Stimulated activated CD8-positive, alpha-beta memory T cell treated with anti-CD3 and anti-CD28 coated beads, Interleukin-12 subunit alpha, Interleukin-12 subunit beta, amount 100 ng/mL, for 4 hours (primary cell): ENCODE data around the gene ATP5F1E.

Experiments
- DNase-seq: peaks from one replicate; pipeline ENCODE4 v3.0.0-alpha.2; 2020; ENCODE audit warnings: low read depth

Gene ATP5F1E

DNA sequence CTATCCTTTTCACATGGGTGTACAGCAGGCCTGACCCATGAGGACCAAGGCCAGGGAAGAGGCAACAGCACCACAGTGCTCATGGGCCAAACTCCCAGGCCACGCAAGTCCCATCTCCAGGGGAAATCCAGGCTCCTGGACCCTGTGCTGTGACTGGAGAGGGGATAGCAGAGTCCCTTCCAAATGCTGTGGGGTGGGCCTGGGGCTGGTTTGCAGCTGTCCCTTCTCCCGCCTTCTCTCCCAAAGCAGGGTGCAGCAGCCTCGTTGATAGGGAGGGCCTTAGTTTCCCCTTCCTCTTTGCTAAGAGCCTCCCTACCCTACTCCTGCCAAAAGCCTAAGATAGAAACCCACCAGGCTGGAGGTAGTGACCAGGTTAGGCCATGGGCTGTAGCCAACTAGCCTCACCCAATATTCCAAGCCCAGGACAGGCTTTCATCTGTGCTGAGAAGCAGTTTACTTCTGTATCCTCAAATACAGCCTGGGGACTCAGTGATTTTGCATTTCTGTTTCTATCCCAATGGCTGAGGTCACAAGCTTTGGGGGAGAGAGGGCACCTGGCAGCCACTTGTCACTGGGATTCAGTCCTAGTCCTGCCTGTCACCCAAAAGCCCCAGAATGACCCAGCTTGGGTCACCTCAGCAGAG lies 26.5 kb downstream of the ATP5F1E start:
- no peak for DNase-seq

DNA sequence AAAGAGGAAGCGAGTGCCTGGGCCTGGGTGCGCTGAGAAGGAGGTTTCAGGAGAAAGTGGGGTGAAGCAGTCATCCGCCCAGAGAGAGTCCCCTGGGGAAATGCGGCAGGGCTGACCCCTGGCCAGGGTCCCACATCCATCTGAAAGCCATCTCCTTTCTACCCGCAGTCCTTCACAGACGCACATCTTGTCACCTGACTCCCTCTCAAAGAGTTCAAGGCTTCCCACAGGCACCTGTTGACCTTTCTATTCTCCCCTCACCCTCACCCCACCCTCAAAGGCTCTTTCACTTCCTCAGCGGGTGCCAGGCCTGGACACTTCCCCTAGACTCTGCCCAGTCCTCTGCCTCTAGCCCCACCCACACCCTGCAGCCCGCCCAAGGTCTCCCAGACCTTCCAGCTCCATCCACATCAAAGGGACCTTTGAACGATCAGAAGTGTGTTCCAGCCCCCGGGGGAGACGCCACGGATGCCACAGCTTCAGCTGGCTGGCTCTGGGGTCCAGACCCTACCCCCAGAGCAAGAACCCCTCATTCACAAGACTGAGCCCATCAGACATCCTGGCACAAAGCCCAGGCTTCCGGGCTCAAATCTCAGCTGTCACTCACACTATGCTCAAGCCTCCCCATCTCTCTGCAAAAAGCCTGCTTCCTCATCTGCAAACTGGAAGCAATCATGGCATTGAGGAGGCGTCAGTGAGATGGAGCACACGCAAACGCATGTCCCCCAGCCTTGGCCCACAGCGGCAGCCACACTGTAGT lies 27.2 kb downstream of the ATP5F1E start:
- DNase-seq, result no peak

DNA sequence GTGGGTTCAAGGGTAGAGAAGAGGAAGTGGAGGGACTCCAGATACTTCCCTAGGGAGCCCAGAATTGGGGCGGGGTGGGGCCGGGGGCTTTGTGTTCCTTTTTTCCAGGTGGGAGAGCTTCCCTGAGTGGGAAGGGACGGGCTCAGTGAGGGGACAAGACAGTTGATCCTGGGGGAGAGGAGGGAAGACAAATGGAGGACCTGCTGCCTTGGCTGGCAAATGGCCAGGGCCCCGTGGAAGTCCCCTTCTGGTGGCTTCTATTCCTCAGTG lies 27.7 kb downstream of the ATP5F1E start:
- no peak for DNase-seq

DNA sequence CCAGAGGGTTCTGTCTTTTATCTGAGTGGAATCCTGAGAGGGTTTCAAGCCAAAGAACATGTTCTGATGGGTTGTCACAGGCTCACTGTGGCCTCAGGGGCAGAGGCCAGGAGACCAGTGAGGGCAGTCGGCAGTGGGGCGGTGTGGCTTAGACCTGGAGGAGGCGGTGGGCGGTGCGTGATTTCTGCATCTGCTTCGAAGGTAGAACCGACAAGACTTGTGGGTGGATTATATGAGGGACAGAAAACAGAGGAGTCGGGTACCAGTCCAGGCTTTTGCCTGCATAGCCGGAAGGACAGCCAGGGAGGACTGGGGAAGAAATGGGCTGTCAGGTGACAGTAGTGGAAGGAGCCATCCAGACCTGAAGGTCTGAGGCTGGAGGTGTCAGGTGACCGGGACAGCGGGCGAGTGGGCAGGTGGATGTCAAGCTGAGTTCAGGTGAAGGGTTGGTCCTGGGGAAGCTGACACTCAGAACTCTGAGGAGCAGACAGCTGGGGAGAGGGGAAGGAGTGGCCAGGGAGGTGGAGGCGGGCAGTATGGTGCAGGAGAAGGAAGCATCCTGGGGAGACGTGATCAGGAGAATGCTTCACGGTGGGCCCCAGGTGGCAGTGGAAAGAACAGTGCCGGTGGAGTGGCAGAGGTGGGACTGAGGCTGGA lies 28.2 kb downstream of the ATP5F1E start:
- DNase-seq, result no peak

DNA sequence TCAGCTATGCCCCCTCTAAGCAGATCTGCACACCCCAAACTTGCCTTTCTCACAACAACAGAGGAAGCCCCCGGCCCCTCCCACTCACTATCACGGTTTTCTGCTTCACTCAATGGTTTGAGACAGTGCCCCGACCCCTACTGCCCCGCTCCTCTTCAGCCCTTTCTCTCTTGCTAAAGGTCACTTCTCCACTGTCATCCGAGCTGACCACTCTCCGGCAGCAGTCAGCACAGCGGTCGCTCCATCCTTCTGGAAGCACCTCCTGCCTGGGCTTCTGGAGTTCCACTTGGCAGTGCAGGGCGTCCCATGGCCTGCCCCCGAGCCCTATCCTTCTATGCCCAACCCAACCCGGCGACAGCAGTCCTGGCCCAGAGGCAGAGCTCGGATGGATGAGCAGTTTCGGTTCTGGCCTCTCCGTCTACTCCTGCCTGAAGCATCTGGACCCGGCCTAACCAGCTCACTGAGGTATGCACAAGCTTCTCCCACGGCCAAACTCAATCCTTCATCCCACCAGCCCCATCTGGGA lies 29.2 kb downstream of the ATP5F1E start:
- DNase-seq, result no peak

DNA sequence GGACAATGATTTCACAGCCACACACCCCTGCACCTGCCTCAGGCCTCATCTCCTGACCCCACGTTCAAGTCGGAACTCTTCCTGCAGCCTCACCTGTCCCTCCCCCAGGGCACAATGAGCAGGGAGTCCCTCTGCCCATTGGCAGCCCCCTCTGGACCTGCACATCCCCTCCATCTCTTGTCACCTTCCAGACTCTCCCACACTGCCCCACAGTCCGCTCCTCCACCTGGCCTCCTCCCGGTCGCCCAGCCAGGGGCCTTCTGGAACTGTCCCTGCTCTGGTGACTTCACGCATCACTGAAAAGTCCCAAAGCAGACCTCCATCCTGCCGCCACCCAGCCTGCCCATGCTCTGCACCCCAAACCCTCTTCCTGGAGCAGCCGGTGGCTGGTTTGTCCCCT lies 29.7 kb downstream of the ATP5F1E start:
- no peak for DNase-seq

DNA sequence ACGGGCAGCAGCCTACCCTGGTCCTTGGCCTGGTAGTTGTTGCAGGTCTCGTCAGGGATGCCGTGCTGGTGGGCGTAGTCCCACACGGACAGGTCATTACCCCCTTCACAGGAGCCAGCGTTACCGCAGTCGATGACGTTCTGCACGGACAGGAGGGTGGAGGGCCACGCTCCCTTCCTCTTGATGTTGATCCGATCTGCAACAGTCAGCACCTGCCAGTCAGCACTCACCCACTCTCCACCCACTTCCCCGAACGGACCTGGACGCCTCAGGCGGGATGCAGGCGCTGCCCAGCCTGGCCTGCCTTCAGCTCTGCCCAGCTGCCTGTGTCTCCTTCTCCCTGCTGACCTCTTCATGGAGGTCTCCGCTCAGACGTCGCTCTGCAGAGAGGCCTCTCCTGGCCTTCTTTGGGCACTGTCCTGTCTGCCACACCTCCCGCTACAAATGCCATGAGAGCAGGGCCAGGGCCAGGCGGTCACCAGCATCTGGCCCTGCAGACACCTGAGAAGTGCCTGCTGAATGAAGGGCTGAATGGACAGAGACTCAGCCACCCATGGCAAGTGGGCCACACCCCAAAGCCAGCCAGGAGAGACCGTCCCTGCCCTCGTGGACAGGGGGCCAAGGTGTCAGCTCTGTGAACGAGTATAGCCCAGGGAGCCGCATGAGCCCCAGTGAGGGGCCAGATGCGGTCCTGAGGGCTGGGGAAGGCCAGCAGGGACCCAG lies 30.5 kb downstream of the ATP5F1E start:
- DNase-seq, result no peak

DNA sequence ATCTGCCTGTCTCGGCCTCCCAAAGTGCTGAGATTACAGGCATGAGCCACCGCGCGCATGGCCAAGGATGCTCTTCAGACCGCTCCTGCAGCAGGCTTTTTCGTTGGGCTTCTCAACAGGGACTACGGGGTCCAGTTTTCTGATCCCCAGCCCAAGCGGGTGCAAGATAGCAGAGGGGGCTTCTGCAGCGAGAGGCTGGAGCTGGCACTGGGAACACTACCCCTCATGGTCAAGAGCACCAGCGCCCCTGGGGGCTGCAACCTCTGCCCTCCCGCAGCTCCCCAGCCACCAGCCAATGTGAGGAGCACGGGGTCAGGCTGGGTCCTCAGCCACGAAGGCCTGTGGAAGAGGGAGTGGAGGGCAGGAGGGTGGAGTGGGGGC lies 31.1 kb downstream of the ATP5F1E start:
- DNase-seq, result no peak

DNA sequence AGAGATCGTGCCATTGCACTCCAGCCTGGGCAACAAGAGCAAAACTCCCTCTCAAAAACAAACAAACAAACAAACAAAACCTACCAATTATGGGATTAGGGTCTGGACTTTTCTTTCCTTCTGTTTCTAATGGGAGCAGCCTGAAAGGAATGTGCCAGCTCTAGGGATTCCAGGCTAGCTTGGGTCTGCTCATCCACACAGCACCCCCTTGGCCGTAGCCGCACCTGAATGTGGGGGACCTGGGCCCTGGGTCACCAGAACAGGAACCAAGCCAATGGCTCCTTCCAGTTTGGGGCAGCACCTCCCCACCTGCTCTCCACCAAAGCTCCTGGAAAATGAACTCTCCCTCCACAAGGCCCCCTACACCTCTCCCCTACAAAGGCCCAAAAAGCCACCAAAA lies 31.8 kb downstream of the ATP5F1E start:
- no peak for DNase-seq

DNA sequence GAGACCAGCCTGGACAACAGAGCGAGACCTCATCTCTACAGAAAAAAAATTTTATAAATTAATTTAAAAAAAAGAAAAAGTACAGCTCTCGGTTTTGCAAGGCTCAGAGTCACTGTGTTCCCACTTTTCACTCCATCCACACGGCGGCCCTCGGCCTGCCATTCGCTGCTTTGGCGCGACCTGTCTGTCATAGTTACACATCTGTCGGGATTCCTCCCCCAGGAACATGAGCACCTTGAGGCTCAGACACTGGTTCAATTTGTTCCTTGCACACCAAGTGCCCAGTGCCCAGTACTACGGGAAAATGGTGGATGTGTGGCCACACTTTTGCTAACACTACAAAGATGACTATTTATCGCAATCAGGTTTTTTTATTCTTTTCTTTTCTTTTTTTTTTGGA lies 33.5 kb downstream of the ATP5F1E start:
- DNase-seq, result no peak

DNA sequence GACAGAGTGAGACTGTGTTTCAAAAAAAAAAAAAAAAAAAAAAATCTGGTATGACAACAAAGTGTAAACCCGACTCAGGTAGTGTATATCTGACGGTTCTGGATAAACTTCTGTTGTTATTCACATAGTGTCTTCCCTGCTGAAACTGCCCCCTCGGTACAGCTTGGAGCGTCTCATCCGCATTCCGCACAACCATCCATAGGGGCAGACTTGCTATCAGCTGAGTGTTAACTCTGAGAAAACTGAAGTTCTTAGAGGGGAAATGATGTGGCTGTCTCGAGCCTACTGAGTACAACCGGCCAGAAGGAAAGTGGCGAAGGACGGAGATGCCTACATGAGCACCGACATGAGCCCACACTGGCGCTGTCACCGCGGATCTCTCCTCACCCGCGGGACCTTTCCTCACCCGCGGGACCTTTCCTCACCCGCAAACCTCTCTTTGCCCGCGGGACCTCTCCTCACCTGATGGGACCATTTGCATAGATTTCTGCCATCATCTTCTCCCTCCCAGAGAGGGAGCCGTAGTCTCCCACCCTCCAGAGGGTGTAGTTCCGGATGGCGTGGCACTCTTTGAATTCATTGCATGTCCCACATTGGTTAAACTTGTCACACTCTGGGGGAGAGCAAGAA lies 34.9 kb downstream of the ATP5F1E start:
- no peak for DNase-seq

DNA sequence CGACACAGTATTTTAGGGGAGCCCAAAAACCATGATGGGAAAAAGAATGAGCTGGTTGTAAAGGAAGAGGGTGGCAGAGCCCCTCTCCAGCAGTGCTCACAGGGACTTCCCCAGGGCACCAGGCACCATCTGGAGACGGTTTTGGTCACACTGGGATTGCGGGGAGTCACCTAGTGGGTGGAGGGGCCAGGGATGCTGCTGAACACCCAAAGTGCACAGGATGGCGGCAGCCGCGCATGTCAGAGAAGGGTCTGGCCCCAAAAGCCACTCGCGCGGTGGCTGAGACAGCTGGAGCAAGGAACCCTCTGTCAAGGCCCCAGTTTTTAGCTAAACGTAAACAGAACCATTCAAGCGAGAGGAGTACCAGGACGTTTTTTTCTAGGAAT lies 35.9 kb downstream of the ATP5F1E start:
- no peak for DNase-seq

DNA sequence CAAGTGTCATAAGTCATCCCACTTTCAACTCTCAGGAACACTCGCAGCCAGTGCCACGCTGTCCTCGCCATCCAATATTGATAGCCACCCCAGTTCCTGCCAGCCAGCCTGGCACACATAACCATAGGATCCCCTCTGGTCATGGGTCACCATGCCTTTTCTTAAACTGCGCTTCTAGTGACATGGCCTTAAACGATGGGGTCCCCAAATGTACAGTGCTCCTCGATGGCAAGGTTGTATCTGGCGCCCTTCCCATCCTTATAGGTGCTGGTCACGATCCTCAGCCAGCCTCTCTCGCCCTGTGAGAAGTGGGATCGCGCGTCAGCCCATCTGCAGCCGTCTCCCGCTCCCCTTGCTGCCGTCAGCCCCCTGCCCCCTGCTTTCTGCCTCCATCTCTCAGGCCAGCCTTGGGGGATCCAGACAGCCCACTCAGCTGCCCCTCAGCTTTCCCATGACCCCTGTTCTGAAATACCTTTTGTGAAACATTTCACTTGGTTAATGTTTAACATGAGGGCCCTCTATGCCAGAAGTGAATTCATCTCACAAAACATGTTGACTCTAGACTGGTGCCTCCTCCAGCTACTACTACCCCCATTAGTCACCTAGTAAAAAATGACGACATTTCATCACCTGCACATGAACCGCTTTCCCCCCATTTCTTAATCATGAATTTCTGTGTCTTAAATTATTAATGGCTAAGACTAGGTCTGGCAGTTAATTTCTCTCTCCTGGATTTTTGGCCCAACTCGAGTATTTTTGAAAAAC lies 36.5 kb downstream of the ATP5F1E start:
- no peak for DNase-seq

DNA sequence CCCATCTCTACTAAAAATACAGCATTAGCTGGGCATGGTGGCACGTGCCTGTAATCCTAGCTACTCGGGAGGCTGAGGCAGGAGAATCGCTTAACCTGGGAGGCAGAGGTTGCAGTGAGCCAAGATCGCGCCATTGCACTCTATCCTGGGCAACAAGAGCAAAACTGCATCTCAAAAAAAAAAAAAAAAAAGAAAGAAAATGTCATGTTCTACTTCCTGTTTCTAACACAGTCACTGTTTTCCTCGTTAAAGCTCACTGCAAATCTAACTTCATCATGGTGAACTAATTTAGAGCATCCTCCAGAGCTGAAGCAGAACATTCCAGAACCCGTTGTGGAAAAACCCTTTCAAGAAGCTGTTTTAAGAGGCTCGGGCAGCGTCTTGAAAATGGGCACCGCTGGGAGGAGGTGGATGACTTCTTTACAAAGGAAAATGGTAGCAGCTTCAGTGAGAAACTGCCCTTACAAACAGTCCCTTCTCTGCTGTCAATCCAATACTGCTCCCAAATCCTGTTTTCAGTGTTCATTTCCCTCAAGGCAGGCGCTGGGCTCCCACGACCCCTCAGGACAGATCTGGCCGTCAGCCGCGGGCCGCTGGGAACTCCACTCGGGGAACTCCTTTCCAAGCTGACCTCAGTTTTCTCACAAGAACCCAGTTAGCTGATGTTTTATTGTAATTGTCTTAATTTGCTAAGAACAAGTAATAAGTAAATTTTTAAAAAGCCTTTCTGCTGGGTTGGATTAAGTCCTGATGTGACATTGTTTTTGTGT lies 37.6 kb downstream of the ATP5F1E start:
- DNase-seq, result no peak

DNA sequence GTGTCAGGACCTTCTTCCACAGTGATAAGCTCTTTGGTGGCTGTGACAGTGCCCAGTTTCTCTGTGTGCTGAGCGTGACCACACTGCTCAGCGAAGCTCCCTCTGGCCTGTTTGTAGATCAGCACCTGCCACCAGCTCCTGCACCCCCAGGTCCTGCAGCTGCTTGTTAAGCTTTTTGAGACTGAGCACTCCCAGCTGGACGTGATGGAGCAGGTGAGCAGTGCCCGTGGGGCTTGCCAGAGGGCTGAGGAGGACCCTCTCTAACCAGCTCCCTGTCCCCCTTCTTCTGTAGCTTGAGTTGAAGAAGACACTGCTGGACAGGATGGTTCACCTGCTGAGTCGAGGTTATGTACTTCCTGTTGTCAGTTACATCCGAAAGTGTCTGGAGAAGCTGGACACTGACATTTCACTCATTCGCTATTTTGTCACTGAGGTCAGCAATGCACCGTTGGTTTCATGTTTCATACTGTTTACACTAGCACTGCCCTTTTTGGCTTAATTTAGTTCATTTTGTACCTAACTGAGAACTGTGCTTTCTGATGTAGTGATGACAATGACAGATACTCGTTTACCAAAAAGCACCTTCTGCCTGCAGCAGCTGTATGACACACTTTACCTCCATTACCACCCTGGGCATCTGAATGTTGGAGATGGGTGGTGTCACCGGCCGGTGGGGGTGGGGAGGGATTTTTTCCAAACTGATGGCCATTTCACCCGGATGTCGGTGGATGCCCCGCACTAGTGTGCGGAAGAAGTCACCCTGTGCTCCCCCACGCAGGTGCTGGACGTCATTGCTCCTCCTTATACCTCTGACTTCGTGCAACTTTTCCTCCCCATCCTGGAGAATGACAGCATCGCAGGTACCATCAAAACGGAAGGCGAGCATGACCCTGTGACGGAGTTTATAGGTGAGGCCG lies 38.5 kb downstream of the ATP5F1E start:
- DNase-seq, result no peak

DNA sequence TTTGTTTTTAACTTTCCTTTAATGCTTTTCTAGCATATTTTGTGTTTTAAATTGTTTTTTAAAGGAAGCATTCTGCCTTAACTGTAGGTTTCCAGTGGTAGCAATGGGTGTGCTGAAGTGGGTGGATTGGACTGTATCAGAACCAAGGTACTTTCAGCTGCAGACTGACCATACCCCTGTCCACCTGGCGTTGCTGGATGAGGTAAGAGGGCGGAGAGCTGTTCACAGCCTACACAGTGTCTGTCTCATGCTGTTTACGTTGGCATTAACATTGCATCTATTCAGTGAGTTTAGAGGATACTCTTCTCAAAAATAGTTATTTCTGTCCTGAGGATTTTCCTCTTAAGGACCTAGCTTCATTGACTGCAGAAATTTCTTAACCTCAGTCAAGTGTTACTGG lies 39.2 kb downstream of the ATP5F1E start:
- DNase-seq, result no peak

DNA sequence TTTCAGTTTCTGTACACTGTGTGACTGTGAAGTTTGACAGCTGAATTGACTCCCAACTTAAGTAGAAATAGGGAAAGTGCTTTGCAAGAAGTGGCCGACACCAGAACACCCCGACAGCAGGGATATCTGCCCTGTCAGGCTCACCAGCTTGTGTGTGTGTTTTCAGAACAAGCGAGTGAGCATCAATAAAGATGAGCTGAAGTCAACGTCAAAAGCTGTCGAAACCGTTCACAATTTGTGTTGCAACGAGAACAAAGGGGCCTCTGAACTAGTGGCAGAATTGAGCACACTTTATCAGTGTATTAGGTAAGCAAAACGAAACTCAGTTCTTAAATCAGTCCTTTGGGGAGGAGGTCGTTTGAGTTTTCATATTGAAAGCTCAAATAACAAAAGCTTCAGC lies 40.4 kb downstream of the ATP5F1E start:
- no peak for DNase-seq

DNA sequence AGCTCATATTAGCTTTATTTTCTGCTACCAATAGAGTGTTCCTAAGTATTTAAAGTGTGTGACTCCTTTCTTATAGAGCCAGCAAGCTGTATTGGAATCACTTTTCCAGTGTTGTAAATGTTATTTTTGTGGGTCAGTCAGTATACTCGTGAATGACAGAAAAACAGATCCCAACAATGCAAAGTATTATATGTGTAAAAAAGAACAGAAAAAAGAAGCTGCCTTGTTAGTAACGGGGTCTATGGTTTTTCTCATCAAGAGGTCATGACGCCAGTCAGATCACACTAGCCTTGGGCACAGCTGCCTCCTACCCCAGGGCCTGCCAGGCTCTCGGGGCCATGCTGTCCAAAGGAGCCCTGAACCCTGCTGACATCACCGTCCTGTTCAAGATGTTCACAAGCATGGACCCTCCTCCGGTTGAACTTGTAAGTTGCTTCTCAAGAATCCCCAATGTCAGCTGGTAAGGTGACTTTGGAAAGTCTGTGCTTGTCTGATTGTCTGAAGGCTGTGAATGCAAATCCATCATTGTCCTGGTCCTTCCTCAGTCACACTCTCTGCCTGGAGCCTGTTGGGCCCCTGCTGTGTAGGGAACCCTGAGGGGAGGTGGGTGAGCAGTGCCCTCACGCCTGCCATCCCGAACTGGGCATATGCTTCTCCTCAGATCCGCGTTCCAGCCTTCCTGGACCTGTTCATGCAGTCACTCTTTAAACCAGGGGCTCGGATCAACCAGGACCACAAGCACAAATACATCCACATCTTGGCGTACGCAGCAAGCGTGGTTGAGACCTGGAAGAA lies 41.3 kb downstream of the ATP5F1E start:
- no peak for DNase-seq

DNA sequence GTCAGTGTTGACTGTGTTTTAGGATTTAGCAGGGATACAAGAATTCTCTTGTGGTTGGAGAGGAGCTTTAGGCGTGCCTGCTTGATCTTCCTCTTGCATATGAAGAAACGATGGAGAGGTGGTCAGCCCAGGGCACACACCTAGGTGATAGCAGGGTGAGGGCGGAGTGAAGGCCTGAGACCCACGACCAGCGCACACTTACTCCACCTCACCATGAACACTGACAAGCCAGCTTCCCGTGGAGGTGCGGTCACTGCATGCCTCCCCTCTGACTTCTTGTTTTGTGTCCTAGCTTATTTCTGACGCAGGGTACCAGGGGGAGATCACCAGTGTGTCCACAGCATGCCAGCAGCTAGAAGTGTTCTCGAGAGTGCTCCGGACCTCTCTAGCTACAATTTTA lies 42.9 kb downstream of the ATP5F1E start:
- no peak for DNase-seq
